ENCODE data around the gene C11orf68.

The C11orf68 gene

GRCh38 chr11:65928667-65929066, 9.8 kb upstream of the C11orf68 start:
- TF ChIP-seq CTCF (IDR thresholded peaks at IDR 0.05; ENCODE audit: low read length, missing control alignments): no peak
- no peak overlapping the region for H3K4me3 ChIP-seq (replicated peaks; ENCODE audit: low read depth, low read length)
- DNase-seq (ENCODE audit: low read depth): no peak

- DNase-seq (ENCODE audit: low read depth): no peak
- no peak for TF ChIP-seq CTCF (IDR thresholded peaks at IDR 0.05; ENCODE audit: low read length, missing control alignments)
- no peak overlapping the region for H3K4me3 ChIP-seq (replicated peaks; ENCODE audit: low read depth, low read length)
Observed at GRCh38 chr11:65927904-65928397, 9.1 kb upstream of the C11orf68 start.

- DNase-seq (ENCODE audit: low read depth): no peak
- TF ChIP-seq CTCF (IDR thresholded peaks at IDR 0.05; ENCODE audit: low read length, missing control alignments): no peak
- H3K4me3 ChIP-seq (replicated peaks; ENCODE audit: low read depth, low read length): no peak overlapping the region
Observed at GRCh38 chr11:65925397-65925796, 6.5 kb upstream of the C11orf68 start.

- TF ChIP-seq CTCF (IDR thresholded peaks at IDR 0.05; ENCODE audit: low read length, missing control alignments): no peak
- no peak overlapping the region for H3K4me3 ChIP-seq (replicated peaks; ENCODE audit: low read depth, low read length)
- no peak for DNase-seq (ENCODE audit: low read depth)
Observed at GRCh38 chr11:65922565-65922964, 3.7 kb upstream of the C11orf68 start.

- H3K4me3 ChIP-seq (replicated peaks; ENCODE audit: low read depth, low read length): no peak overlapping the region
- DNase-seq (ENCODE audit: low read depth): no peak
- TF ChIP-seq CTCF (IDR thresholded peaks at IDR 0.05; ENCODE audit: low read length, missing control alignments): no peak
Observed at GRCh38 chr11:65921876-65922275, 3.0 kb upstream of the C11orf68 start.

DNA sequence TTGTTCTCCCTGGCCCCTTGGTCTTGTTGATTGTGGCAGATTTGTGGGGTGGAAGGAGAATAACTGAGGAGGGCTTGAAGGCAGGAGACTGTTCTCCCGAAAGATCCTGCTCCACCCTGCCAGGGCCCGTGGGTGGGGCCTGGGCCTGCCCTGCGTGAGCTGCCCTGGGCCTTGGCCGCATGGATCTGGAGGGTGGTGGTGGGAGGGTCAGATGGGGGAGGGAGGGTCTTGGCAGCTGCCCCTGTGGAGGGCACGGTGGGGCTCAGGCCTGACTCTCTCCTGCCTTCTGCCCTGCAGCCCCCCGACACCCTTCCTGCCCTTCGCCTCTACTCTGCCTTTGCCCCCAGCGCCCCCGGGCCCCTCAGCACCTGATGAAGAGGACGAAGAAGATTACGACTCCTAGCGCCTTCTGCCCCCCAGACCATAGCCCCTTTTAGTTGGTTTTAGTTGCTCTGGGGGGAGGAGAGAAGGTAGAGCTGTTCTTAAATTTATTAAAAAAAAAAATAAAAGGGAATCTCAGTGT, 2.2 kb upstream of the C11orf68 start:
- DNase-seq (ENCODE audit: low read depth): no peak
- no peak for TF ChIP-seq CTCF (IDR thresholded peaks at IDR 0.05; ENCODE audit: low read length, missing control alignments)
- H3K4me3 ChIP-seq (replicated peaks; ENCODE audit: low read depth, low read length): peak overlapping the region; percentile 10

GRCh38 chr11:65920372-65920802, 1.5 kb upstream of the C11orf68 start:
- H3K4me3 ChIP-seq (replicated peaks; ENCODE audit: low read depth, low read length): peak overlapping the region; percentile 78
- DNase-seq (ENCODE audit: low read depth): no peak
- TF ChIP-seq CTCF (IDR thresholded peaks at IDR 0.05; ENCODE audit: low read length, missing control alignments): no peak
